ENCODE data around the gene AIDA.

DNA sequence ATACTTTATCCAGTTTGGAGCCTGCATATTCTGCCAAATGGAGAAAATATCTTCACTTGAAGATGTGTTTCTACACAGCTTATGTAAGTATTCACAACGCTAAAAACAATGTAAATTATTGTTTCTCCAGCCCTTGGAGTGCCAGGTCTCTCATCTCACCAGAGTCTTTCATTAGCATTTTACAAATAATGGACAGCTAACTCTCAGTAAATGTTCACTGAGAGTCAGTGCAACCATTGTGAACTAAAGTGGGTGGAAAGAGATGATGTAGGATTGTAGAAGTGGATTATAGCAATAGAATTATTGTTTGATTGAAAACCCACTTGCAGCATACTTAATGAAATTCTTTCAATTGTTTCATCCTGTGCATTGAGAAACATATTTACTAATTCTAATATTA is 16.5 kb upstream of the AIDA start:
- TF ChIP-seq, protein P1, sequence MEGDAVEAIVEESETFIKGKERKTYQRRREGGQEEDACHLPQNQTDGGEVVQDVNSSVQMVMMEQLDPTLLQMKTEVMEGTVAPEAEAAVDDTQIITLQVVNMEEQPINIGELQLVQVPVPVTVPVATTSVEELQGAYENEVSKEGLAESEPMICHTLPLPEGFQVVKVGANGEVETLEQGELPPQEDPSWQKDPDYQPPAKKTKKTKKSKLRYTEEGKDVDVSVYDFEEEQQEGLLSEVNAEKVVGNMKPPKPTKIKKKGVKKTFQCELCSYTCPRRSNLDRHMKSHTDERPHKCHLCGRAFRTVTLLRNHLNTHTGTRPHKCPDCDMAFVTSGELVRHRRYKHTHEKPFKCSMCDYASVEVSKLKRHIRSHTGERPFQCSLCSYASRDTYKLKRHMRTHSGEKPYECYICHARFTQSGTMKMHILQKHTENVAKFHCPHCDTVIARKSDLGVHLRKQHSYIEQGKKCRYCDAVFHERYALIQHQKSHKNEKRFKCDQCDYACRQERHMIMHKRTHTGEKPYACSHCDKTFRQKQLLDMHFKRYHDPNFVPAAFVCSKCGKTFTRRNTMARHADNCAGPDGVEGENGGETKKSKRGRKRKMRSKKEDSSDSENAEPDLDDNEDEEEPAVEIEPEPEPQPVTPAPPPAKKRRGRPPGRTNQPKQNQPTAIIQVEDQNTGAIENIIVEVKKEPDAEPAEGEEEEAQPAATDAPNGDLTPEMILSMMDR (IDR thresholded peaks at IDR 0.05; ENCODE audit: poor library complexity) = no peak
- no peak for TF ChIP-seq EZH2 (IDR thresholded peaks at IDR 0.05; ENCODE audit: borderline replicate concordance)

Measured in hepatocyte (in vitro differentiated cells).